Dermis microvascular lymphatic vessel endothelial cell (primary cell): ENCODE measurements around the gene GPR31. TPM values are rescaled to one million over a fixed set of nuclear protein-coding genes. Genes with fewer than 3 reads are reported as not detected.

ENCODE experiments used
- DNase-seq, 2 donors: peaks; one replicate each; pipeline versions ENCODE4 v3.0.0 to v3.0.0-alpha.2; 2010; ENCODE audit warnings: low read depth in 2 of 2
- total RNA-seq: library from RNA; depleted of rRNA; stranded (reverse); fragments of >200 nt; gene quantifications from 2 replicates; pipeline ENCODE4 v1.2.1, GENCODE V29; 2014

GPR31 gene
- total RNA-seq, 1 donor from 2014 or later: not detected

DNA sequence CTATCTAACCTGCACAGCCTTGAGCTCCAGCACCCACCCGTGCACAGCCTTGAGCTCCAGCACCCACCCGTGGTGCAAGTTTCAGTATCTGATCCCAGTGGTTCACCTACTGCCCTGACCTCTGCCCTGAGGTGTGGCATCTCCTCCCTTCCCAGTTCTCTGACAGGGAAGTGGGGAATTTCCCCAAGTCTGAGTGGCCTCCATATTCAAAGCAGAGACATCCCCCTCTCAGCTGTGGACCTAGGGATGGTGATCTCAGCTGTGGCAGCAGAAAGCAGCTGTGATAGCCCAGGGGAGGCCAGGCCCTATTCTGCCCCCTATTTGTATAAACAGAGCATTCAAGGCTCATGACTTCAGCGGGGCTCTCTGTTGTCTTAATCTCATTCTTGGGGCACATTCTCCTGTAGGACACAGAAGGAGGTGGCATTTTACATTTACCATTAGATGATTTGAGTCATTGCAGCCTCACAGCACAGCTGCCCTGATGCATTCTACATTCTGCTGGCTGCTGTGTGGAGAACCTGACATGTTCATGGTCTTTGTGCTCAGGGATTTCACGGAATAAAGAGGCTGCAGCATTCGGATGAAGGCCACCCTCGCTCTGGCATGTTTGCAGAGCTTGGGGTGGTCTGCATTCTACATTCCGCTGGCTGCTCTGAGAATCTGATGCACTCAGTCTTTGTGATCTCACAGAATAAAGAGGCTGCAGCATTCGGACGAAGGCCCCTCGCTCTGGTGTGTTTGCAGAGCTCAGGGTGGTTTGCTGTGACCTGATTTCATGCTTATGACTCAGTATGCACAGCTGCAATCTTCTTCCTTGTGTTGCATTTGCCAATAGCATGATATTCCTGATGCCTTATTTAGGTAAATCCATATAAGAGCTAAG, 16.9 kb downstream of the GPR31 start:
- DNase-seq: no peak

DNA sequence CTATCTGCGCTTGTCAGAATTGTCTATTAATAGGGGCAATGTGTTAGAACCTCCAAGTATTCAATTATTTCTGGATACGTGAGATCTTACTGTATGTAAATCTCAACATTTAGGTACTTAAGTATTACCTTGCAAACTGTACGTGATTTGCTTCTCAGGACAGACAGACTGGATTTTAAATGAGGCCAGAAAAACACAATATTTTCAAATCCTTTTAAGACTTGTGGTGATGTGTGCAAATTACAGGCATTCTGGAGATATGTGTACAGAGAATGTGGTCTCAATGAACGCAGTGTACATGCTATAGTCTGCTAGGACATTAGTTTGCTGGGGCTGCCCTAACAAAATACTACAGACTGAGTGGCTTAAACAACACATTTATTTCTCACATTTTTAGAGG, 18.0 kb downstream of the GPR31 start:
- no peak for DNase-seq

DNA sequence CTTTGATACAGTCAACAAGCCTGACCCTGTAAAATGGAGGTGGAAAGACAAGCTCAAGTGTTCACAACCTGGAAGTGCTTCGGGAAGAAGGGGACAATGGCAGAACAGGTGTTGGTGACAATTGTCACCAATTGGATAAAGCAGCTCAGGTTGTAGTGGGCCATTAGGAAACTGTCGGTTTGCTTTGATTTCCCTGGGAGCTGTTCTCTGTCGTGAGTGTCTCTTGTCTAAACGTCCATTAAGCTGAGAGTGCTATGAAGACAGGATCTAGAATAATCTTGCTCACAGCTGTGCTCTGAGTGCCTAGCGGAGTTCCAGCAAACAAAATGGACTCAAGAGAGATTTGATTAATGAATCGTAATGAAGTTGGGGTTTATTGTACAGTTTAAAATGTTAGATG, 19.9 kb downstream of the GPR31 start:
- DNase-seq: no peak

DNA sequence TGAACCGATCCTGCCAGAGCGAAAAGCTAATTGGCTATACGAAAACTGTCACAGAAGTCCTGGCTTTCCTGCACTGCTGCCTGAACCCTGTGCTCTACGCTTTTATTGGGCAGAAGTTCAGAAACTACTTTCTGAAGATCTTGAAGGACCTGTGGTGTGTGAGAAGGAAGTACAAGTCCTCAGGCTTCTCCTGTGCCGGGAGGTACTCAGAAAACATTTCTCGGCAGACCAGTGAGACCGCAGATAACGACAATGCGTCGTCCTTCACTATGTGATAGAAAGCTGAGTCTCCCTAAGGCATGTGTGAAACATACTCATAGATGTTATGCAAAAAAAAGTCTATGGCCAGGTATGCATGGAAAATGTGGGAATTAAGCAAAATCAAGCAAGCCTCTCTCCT, 20.7 kb downstream of the GPR31 start:
- DNase-seq: no peak

- no peak for DNase-seq
Observed at GRCh38 chr6:167136376-167136775, 21.4 kb downstream of the GPR31 start.

DNA sequence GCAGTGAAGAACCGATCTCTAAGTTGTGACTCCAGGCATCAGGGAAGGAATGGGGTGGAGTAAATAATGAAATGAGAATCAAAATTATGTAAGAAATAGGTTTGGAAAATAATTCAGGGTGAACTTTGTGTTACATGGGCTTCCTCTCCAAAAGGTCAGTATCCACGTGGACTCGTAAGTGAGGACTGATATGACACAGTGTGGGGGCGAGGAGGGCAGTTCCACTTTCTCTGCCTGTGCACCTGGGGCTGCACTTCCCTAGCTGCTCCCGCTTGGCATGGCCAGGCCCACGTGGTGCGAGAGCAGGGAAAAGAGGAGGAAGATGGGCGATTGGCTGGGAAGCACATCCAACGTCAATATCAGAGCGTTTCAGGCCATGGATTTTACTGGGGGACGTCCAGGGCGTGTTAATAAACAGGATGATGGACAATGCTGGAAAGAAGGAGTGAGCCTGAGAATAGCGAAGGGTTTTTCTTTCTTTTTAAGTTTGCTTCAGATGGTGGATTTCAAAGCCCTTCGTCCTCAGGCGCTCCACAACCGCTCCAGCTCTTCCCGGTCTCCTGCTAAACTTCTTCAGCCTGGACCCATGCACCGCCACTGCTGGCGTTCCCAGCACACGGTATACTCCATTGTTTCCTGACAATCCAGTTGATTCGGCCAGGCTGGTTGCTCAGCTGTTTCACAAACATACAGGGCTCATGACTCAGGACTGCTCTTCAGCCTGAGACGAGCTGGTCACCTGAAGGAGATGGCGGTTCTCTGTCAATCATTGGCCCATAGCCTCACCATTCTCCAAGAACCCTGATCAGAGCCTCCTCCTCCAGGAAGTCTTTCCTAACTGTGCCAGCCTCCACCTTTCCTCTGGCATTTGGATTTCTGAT, 23.1 kb downstream of the GPR31 start:
- no peak for DNase-seq

GRCh38 chr6:167130712-167131684, 26.8 kb downstream of the GPR31 start:
- no peak for DNase-seq

GRCh38 chr6:167130008-167130677, 27.6 kb downstream of the GPR31 start:
- no peak for DNase-seq

- DNase-seq: no peak
Observed at GRCh38 chr6:167129562-167129961, 28.2 kb downstream of the GPR31 start.

- no peak for DNase-seq
Observed at GRCh38 chr6:167129159-167129558, 28.6 kb downstream of the GPR31 start.

- no peak for DNase-seq
Observed at GRCh38 chr6:167127785-167128531, 29.8 kb downstream of the GPR31 start.

DNA sequence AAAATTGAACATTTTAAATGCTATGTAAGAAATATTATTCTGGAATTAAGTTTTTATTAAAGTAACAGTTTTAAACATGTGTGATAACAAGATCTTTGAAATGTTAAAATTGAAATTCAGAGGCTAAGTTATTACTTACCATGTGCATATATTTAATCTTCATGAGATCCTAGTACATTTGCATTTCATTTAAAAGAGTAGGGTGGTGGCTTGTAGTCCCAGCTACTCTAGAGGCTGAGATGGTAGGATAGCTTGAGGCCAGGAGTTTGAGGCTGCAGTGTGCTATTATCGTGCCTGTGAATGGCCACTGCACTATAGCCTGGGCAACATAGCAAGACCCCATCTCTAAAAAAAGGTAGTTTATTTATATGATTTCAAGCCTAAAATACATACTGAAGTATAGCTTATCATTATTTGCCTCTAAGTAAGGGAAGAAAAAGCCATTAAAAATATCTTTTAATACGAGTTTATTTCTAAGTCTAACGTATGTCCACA, 31.9 kb downstream of the GPR31 start:
- DNase-seq: no peak

DNA sequence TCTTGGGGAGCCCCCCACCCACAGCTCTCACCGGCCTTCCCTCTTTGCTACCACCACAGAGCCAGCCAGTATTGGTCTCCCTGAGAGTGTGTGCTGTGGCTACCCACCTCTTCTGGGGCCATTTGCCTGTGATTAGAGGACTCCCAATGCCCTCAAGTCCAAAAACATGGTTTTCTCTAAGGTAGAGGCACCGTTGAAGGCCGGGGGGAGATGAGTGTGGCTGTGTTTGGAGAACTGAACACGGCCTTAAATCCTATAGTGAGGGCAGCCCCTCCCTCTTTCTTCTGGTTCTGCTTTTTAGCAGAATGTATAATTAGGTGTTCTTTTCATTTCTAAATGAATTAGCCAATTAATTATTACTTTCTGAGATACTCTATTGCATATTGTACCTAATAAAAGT, 32.4 kb downstream of the GPR31 start:
- no peak for DNase-seq

DNA sequence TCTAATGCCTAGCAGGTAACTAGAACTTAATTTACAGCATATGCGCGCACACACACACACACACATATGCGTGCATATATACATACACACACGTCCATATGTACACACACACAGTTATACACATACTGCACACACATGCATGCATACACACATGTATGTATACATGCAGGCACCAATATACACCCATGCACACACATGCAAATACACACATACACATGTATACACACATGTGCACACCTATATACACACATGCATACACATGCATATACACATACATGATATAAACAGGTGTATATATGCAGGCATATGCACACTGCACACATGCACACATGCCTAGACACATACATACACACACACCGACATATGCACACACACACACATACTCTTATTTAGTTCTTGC, 33.0 kb downstream of the GPR31 start:
- no peak for DNase-seq

- DNase-seq: no peak
Observed at GRCh38 chr6:167122827-167123657, 34.7 kb downstream of the GPR31 start, which contains the start of gene CCR6. Gene CCR6, plus strand, starts transcription at chr6:167123096. Its CDS starts 13,039 bp downstream, at chr6:167136135.

DNA sequence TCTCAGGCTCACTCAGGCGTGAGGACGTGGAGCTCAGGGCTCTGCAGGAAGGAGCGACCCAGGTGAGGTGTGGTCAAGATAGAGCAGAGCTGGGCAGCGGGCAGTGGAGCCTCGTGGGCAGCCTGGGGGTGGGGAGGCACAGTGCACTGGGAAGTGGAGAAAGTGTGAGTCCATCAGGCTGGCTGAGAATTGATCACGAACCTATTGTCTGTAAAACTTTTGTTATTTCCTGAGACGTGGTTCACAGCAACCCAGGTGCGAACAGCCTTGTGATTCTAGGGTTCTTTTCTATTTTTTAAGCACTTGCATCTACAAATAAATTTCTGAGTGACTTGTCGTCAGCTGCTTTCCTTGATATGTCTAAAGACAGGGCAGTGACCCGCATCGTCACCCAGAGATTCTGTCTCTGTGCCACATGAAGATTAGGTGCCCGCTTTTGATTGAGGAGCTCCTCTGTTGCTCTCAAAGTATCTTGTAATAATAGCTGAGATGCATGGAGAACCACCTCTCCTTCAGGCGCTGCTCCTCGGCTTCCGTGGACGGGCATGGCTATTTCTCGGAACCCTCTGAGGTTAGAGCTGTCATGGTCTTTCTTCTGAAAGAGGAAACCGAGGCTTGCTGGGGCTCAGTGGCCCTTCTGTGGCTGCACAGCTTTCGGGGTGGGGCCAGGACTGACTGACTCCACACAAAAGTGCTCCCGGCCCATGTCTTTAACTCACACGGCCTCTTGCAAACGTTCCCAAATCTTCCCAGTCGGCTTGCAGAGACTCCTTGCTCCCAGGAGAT, 35.5 kb downstream of the GPR31 start:
- DNase-seq: no peak

DNA sequence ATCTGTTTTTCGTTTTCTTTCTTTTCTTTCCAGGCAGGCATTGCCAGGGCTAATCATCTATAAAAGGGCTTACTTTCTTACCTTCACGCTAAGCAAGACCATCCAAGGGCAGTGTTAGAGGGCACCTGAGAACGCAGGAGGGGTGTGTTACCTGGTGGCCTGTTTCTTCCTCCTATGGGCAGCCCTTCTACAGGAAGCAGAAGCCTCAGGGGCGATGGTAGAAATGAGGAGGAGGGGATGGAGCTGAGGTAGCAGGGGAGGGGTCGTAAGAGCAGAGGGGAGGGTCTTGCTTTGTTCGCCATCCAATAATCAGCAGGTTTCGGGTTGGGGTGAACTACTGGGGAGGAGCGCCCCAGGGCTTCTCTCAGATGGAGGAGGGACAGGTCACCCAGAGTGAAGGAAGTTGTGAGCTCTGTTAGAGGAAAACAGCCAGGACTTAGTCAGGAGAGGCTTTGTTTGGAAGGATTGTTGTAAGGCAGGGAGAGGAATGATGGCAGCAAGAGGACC, 36.4 kb downstream of the GPR31 start:
- DNase-seq: no peak

- no peak for DNase-seq
Observed at GRCh38 chr6:167120583-167120903, 37.2 kb downstream of the GPR31 start.
